Measurements from ENCODE around the gene RBM38.

The RBM38 gene

DNA sequence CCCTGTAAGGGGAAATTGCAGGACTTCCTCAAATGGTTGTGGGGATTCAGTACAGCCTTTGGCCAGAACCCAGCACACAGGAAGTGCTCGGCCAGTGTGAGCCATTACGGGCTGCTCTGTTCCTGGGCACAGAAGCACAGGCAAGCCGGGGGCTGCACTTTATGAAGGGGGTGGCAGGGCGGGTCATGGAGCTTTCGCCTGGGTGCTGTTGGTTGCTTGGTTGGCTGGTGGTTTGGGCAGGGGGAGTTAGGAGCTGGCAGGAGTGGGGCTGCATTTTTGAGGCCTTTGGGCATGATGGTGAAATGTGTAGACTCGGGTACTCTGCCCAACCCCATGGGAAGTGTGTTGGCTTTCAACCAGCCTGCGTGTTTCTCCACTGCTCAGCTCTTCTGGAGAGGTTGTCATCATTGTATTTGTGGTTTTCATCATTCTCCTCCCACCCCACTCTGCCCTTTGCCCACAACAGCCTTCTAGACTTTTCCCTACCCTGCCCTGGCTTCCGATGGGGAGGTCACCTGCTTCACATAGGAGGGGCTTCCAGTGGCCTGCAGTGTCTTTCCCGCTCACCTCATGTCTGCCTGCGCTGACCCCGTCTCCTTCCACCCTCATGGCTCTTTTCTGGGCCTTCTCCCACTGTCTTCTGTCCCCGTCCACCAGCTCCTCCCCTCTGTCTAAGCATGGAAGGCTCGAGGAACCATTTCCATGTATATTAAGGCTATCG, 16.1 kb upstream of the RBM38 start:
- no peak for DNase-seq (ENCODE audit: low read depth in 2 of 2, low spot score in 1 of 2)

- no peak for DNase-seq (ENCODE audit: low read depth in 2 of 2, low spot score in 1 of 2)
Observed at GRCh38 chr20:57375652-57376230, 15.5 kb upstream of the RBM38 start.

DNA sequence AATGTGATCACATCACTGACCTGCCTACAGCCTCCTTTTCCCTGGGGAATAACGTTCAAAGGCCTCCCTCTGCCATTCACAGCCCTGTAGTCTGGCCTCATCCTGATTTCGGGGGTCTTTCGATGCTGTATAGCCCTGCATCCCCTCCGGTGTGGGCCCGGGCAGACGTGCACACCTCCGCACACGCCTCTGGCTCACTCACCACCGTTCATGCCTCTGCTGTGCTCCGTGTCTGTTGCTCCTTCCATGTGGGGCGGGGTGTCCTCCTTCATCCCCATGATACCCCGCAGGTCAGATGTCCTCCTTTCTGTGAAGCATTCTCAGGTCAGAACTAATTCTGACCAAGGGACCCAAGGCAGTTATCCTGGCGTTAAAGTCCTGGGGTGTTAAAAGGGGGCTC, 13.8 kb upstream of the RBM38 start:
- no peak for DNase-seq (ENCODE audit: low read depth in 2 of 2, low spot score in 1 of 2)

- DNase-seq (ENCODE audit: low read depth in 2 of 2, low spot score in 1 of 2) = no peak
Observed at GRCh38 chr20:57378107-57378506, 13.1 kb upstream of the RBM38 start.

- DNase-seq (ENCODE audit: low read depth in 2 of 2, low spot score in 1 of 2) = no peak
Observed at GRCh38 chr20:57378646-57379262, 12.4 kb upstream of the RBM38 start.

- DNase-seq (ENCODE audit: low read depth in 2 of 2, low spot score in 1 of 2) = no peak
Observed at GRCh38 chr20:57379263-57379647, 11.9 kb upstream of the RBM38 start.

DNA sequence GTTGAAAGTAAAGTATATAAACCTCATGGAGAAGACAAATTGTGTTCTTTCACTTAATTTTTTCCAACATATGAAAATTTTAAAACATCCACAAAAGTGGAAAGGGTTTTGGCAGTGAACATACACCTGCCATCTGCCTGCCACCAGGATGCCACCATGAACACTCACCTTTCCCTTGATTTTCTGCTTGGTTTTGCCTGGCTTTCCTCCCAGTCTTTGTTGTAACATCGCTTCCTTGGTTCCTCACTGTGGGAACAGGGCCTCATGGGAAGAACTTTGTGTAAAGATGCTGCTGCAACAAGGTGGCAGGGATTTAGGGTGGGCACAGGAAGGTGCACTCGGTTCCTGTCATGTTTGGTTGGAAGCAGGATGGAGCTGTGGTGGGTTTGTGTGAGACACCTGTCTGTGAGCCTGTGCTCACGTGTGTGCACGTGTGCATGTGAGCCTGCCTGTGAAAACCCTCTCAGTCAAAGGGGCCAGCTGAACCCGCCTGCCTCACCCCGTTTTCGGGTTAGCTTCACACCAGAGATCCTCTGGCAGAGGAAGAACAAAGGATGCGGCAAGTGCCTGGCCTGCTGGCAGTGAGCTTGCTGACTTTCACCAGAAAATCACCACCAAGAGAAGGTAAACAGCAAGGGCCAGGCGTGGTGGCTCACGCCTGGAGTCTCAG, 11.0 kb upstream of the RBM38 start:
- DNase-seq (ENCODE audit: low read depth in 2 of 2, low spot score in 1 of 2) = no peak

DNA sequence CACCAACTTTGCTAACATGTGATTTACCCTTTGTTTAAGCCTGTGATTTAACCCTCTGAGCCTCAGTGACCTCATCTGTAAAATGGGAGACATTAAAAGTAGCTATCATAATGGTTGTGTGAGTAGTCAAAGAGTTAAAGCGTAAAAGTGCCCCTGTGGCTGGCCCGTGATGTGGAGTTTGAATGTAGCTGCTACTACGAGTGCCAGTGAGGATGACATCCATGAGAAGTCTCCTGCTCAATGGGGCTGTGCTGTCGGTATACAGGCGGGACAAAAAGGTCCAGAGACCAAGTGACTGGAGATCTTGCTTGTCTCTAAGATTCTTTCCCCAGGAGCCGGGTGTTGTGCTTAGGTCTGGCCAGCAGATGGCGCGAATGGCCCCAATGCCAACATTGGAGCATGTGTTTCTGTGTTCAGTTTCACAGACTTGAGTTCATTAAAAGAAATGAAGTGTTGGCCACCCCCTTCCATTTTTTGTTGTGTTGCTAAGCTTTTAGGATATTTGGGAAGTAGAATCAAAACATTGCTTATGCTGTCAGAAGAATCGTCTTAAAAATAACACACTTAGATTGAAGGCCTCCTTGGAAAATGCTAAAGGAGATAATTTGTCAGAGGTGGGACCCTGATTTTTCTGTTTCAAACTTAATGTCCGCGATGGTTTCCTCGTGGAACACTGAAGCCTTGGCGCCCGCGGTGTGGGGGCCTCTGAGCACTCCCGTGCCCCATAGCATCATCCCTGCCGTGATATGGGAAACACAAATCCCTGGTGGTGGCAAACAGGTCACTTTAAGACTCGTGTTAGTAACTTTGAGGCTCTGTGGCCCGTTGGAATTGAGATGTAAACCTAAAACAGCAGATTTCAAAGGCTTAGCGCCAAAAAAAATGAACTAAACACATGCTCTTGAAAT, 9.3 kb upstream of the RBM38 start:
- DNase-seq (ENCODE audit: low read depth in 2 of 2, low spot score in 1 of 2) = peak; percentile 79 to 83

GRCh38 chr20:57382516-57382915, 8.7 kb upstream of the RBM38 start:
- no peak for DNase-seq (ENCODE audit: low read depth in 2 of 2, low spot score in 1 of 2)

GRCh38 chr20:57383447-57384347, 7.5 kb upstream of the RBM38 start:
- DNase-seq (ENCODE audit: low read depth in 2 of 2, low spot score in 1 of 2) = no peak

GRCh38 chr20:57384486-57384885, 6.7 kb upstream of the RBM38 start:
- no peak for DNase-seq (ENCODE audit: low read depth in 2 of 2, low spot score in 1 of 2)

DNA sequence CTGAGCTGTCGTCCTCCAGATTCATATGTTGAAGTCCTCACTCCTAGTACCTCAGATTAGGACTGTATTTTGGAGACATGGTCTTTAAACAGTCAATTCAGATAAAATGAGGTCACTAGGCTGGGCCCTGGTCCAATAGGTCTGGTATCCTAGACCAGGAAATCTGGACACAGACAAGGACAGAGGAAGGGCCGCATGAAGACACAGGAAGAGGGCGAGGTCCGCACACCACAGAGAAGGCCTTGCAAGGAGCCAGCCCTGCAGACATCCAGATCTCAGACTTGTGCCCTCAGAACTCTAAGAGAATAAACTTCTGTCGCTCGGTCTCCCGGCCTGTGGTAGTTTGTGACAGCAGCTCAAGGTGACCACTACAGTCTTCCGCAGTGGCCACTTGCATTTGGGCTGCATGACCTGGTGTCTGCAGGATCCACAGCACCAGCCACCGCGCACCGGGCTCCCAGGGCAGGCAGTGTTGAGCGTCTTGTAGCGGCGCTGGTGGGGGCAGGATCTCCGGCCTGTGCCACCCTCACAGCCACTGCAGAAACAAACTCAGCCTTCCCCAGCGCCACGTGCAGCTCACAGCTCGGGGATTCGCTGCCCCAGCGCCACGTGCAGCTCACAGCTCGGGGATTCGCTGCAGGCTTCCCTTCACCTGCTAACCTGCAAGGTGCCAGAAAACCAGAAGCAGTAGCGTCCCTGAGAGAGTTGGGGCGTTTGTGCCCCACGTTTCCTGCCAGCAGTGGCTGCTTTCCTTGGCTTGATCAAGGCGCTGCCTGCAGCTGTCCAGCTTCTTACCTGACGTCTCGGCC, 6.0 kb upstream of the RBM38 start:
- no peak for DNase-seq (ENCODE audit: low read depth in 2 of 2, low spot score in 1 of 2)

- no peak for DNase-seq (ENCODE audit: low read depth in 2 of 2, low spot score in 1 of 2)
Observed at GRCh38 chr20:57385940-57386339, 5.3 kb upstream of the RBM38 start.

- DNase-seq (ENCODE audit: low read depth in 2 of 2, low spot score in 1 of 2) = no peak
Observed at GRCh38 chr20:57386762-57387161, 4.4 kb upstream of the RBM38 start.

GRCh38 chr20:57387463-57387862, 3.7 kb upstream of the RBM38 start:
- DNase-seq (ENCODE audit: low read depth in 2 of 2, low spot score in 1 of 2) = no peak

DNA sequence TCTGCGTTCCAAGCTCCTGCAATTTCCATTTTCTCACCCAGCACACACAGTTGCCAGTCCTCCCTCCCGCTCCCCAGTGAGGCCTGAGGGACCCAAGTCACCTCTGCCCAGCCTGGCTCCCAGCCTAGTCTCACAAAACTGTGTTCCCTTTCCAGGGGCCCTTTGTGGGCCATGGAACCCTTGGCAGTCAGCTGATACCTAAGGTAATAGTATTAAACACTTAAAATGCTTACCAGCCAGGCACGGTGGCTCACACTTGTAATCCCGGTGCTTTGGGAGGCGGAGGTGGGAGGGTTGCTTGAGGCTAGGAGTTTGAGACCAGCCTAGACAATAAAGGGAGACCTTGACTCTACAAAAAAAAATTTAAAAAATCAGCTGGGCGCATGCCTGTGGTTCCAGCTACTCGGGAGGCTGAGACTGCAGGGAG, 3.2 kb upstream of the RBM38 start:
- no peak for DNase-seq (ENCODE audit: low read depth in 2 of 2, low spot score in 1 of 2)

DNA sequence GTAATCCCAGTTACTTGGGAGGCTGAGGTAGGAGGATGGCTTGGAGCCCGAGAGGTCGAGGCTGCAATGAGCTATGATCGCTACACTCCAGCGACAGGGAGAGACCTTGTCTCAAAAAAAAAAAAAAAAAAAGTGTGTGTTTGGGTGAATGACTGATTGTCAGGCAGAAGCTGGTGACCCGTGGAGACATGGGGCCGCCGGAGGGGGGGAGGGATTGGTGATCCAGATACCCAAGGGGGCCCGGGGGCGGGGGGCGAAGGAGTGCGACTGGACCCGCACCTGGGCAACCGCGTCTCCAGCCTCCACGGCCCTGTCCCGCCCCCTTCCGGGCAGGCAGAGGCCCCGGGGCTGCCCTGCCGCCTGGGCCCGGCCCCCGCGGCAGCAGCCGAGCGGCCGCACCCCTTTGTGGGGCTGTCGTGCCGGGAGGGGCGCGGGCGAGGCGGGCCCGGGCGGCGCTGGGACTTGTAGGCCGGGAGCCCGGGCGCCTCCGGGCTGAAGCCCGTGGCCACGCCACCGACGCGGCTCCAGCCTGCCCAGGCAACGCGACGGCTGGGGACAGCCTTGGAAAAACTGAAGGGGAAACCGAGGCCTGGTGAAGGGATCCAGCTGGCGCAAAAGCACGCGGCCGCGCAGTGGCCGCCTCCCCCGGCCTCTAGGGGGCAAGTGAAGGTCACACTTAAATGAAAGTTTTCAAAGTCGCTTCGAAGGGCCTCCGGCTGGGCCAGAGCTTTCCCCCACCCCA, 2.1 kb upstream of the RBM38 start:
- no peak for DNase-seq (ENCODE audit: low read depth in 2 of 2, low spot score in 1 of 2)

Measured in stimulated activated CD8-positive, alpha-beta memory T cell treated with anti-CD3 and anti-CD28 coated beads, Interleukin-4, amount 100 ng/mL, for 1 hour (primary cell).